MG63 (cell line): ENCODE data around the gene SH2B3. TPM values are rescaled to one million over a fixed set of nuclear protein-coding genes. Genes with fewer than 3 reads are reported as not detected.
"Not testable (repeated sequence)": the region's sequence is repeated elsewhere in the genome, so short reads cannot be mapped to it uniquely, and the experiment has no call there.

Experiments used
- DNase-seq: peaks from one replicate; pipeline ENCODE4 v3.0.0-alpha.2; 2020
- H3K27me3 ChIP-seq: fragments of 250-450 bp; sonication (Bioruptor Pico); 2 replicates; pipeline ENCODE4 v1.5.1; 2020; ENCODE audit warnings: mild to moderate bottlenecking, moderate library complexity
- H3K36me3 ChIP-seq: fragments of 250-450 bp; sonication (Bioruptor Pico); 2 replicates; pipeline ENCODE4 v1.5.1; 2020; ENCODE audit warnings: mild to moderate bottlenecking, moderate library complexity
- H3K4me3 ChIP-seq: fragments of 250-450 bp; sonication (Bioruptor Pico); 2 replicates; pipeline ENCODE4 v1.5.1; 2020; ENCODE audit warnings: mild to moderate bottlenecking, moderate library complexity
- H3K9me3 ChIP-seq: fragments of 250-450 bp; sonication (Bioruptor Pico); 2 replicates; pipeline ENCODE4 v1.5.1; 2020; ENCODE audit warnings: mild to moderate bottlenecking, moderate library complexity
- total RNA-seq: library from RNA; depleted of rRNA; stranded (reverse); fragments of >200 nt; shearing (Covaris generic); gene quantifications from 2 replicates; pipeline ENCODE4 v1.2.3, GENCODE V29; 2014; ENCODE audit warnings: low replicate concordance

The SH2B3 gene
- total RNA-seq, 1 experiment from 2014 or later, result 12.8 TPM

- not testable (repeated sequence) for H3K27me3 ChIP-seq, DNase-seq, H3K36me3 ChIP-seq, H3K9me3 ChIP-seq, H3K4me3 ChIP-seq
Measured at GRCh38 chr12:111402490-111402824, 3.3 kb upstream of the SH2B3 start.

GRCh38 chr12:111404362-111405148 is 1.2 kb upstream of the SH2B3 start:
- Histone ChIP-seq H3K36me3 (no peaks in the 10 kb centered on the region; the same call in 1 of the 2 replicates), H3K27me3 (no peaks in the 10 kb centered on the region), H3K4me3 (peak overlapping the region; percentile 90), H3K9me3 (no peaks in the 10 kb centered on the region)
- no peak for DNase-seq

- H3K27me3 ChIP-seq, result no peaks in the 10 kb centered on the region
- peak; percentile 88 for DNase-seq
- no peaks in the 10 kb centered on the region for H3K9me3 ChIP-seq
Measured at GRCh38 chr12:111405149-111405858, 419 bp upstream of the SH2B3 start.

GRCh38 chr12:111406474-111407376 is 1.0 kb downstream of the SH2B3 start:
- Histone ChIP-seq H3K4me3 (peak overlapping the region; percentile 90), H3K27me3 (no peaks in the 10 kb centered on the region), H3K9me3 (no peaks in the 10 kb centered on the region), H3K36me3 (no peaks in the 10 kb centered on the region; the same call in 1 of the 2 replicates)
- DNase-seq, result no peak

More at GRCh38 chr12:111405149-111405858, 419 bp upstream of the SH2B3 start:
- peak overlapping the region; percentile 90 for H3K4me3 ChIP-seq
- no peaks in the 10 kb centered on the region; the same call in 1 of the 2 replicates for H3K36me3 ChIP-seq

GRCh38 chr12:111407377-111408115 is 1.8 kb downstream of the SH2B3 start:
- no peaks in the 10 kb centered on the region for H3K9me3 ChIP-seq
- no peak for DNase-seq
- no peaks in the 10 kb centered on the region; the same call in 1 of the 2 replicates for H3K36me3 ChIP-seq
- peak overlapping the region; percentile 90 for H3K4me3 ChIP-seq
- H3K27me3 ChIP-seq, result no peaks in the 10 kb centered on the region

GRCh38 chr12:111408116-111408440 is 2.4 kb downstream of the SH2B3 start:
- no peaks in the 10 kb centered on the region for H3K27me3 ChIP-seq
- H3K36me3 ChIP-seq, result no peaks in the 10 kb centered on the region; the same call in 1 of the 2 replicates
- peak overlapping the region; percentile 90 for H3K4me3 ChIP-seq
- H3K9me3 ChIP-seq, result no peaks in the 10 kb centered on the region
- no peak for DNase-seq

- H3K27me3 ChIP-seq, result no peaks in the 10 kb centered on the region
- H3K4me3 ChIP-seq, result no peak overlapping the region
- no peaks in the 10 kb centered on the region; the same call in 1 of the 2 replicates for H3K36me3 ChIP-seq
- H3K9me3 ChIP-seq, result no peaks in the 10 kb centered on the region
- DNase-seq, result no peak
Measured at GRCh38 chr12:111408686-111409402, 3.1 kb downstream of the SH2B3 start.

GRCh38 chr12:111409403-111409779 is 3.7 kb downstream of the SH2B3 start:
- H3K27me3 ChIP-seq, result no peaks in the 10 kb centered on the region
- DNase-seq, result peak; percentile 57
- no peaks in the 10 kb centered on the region for H3K9me3 ChIP-seq
- H3K36me3 ChIP-seq, result no peaks in the 10 kb centered on the region; the same call in 1 of the 2 replicates
- H3K4me3 ChIP-seq, result peak overlapping the region; percentile 17

- peak; percentile 94 for DNase-seq
- no peaks in the 10 kb centered on the region; the same call in 1 of the 2 replicates for H3K36me3 ChIP-seq
- H3K27me3 ChIP-seq, result no peaks in the 10 kb centered on the region
- peak overlapping the region; percentile 17 for H3K4me3 ChIP-seq
- H3K9me3 ChIP-seq, result no peaks in the 10 kb centered on the region
Measured at GRCh38 chr12:111409780-111410430, 4.2 kb downstream of the SH2B3 start.

- H3K4me3 ChIP-seq, result no peak overlapping the region
- H3K36me3 ChIP-seq, result no peaks in the 10 kb centered on the region; the same call in 1 of the 2 replicates
- H3K27me3 ChIP-seq, result no peaks in the 10 kb centered on the region
- peak; percentile 61 for DNase-seq
- no peaks in the 10 kb centered on the region for H3K9me3 ChIP-seq
Measured at GRCh38 chr12:111410431-111411184, 4.9 kb downstream of the SH2B3 start.

GRCh38 chr12:111411185-111411764 is 5.6 kb downstream of the SH2B3 start:
- no peaks in the 10 kb centered on the region for H3K27me3 ChIP-seq
- DNase-seq, result no peak

GRCh38 chr12:111412007-111412829 is 6.5 kb downstream of the SH2B3 start:
- no peaks in the 10 kb centered on the region for H3K9me3 ChIP-seq
- no peak overlapping the region for H3K4me3 ChIP-seq
- DNase-seq, result no peak
- peaks cover 11% of the 10 kb centered on the region for H3K36me3 ChIP-seq
- H3K27me3 ChIP-seq, result no peaks in the 10 kb centered on the region

More at GRCh38 chr12:111411185-111411764, 5.6 kb downstream of the SH2B3 start:
- Histone ChIP-seq H3K9me3 (no peaks in the 10 kb centered on the region), H3K36me3 (peaks cover 5% of the 10 kb centered on the region; the same call in 1 of the 2 replicates), H3K4me3 (no peak overlapping the region)

GRCh38 chr12:111412830-111413441 is 7.2 kb downstream of the SH2B3 start:
- H3K36me3 ChIP-seq, result peaks cover 17% of the 10 kb centered on the region
- DNase-seq, result no peak

More at GRCh38 chr12:111412830-111413441, 7.2 kb downstream of the SH2B3 start:
- no peaks in the 10 kb centered on the region for H3K9me3 ChIP-seq
- H3K27me3 ChIP-seq, result no peaks in the 10 kb centered on the region
- no peak overlapping the region for H3K4me3 ChIP-seq
